Measurements from ENCODE around the gene SETD6.

The SETD6 gene

DNA sequence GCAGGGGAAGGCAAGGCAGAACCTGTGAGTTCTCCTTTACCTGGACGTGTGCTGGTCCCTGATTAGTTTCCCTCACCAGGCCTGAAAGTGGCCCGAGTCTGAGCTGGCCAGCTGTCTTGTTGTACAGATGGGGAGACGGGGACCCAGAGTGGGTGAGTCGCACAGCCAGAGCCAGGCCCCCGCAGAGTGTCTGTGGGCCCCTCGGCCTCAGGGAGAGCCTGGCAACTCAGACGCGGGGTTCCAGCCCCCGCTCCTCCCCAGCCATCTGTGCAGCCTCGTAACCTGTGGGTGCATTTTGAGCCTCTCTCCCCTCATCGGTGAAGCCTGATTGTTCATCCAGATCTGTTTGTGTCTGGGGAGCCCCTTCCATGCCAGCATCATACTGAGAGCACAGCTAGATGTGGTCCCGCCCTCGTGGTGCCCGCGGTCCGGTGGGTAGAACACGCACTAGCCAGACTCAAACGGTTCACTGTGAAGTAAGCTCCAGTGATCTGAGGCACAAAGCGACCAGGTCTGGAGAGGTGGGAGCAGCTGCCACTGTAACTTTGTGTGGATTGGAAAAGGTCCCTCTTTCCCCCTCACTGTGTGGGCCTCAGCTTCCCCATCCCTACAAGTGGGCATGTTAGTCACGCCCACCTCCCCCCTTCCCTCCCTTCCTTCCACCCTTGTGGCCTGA is 21.4 kb upstream of the SETD6 start:
- no peak for DNase-seq

DNA sequence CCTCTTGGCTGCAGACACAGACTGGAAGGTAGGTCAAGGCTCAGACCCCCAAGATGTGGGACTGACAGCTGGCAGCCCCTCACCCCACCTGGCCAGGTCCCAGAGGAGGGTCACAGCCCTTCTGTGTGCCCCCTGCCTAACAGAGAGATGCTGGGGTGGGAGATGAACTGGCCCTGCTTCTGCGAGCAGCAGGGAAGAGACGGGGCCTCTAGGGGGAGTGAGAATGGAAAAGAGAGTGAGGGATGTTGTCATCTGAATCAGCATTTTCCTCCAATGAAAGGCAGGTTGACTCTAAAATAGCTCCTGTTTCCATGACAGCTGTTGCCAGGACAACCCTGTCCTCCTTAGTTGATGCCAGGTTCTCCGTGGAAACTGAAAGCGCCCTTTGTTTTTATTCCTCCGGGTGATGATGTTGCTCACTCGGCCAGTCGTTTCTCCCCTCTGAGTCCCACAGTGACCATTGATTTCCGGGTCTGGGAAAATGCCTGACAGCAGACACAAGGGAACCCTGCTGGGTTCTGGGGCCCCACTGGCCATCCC is 20.3 kb upstream of the SETD6 start:
- DNase-seq = peak; percentile 48

DNA sequence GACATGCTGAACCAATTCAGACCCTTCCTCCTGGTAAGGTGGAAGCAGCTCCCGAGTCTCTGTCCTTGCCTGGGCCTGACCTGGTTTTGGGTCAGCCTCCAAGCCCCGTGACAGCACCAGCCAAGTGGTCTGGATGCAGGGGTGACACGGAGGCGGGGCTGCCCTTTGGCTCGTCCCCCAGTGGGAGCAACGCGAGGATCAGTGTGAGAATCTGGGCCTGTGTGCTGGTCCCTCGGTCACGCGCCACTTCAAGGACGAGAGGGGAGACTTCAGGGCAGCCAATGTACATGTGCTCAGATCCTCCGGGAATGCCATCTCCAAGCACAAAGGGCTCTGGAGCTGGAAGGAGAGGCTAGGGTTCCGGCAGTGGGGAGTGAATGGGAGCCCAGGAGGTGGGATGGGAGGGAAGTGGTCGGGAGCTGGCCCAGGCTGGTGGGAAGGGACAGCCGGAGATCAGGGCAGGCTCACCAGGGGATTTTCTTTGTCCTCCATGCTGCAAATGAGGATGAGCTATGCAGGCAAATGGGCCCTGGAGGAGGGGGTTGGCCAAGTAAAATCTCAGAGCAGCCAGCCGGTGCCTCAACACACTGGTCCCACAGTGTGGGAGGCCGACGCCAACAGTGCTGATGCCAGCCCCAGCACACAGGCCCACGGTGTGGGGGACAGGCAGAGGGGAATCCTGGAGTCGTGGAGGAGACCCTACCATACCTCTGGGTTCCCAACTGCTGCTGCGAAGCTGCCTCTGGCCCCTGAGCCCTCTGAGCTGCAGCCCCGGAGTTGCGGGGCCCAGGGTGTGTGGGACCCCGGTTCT is 19.6 kb upstream of the SETD6 start:
- no peak for DNase-seq

DNA sequence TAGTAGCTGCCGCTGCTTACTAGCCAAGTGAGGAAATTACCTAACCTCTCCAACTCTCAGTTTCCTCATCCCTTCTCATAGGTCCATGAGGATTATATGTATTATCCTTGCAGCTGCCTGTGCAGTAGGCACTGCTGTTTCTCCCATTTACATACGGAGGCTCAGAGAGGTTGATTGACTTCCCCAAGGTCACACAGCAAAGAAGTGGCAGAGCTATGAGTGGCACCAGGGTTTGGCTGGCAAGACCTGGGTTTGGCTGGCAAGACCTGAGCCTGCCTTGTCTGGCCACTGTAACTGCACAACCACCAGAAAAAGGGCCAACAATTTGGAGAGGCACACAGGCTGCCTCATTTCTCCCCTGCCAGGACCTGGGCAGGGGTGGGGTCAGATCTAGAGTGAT is 17.8 kb upstream of the SETD6 start:
- no peak for DNase-seq

DNA sequence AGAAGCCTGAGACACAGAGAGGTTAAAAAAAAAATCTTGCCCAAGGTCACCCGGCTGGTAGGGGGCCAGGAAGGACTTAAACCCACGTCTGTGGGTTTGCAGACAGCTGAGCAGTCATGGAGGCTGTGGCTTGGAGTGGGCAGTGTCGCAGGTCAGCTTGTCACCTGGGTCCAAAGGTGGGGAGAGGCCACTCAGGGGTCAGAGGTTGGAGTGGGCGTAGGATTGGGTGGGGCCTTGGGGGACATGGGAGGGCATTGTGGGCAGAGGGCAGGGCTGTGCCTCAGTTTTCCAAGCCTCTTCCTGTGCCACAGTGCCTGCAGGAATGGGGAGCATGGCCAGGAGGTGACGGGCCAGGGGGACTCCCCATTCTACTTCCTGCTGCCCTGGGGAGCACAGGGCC is 17.4 kb upstream of the SETD6 start:
- DNase-seq = no peak

DNA sequence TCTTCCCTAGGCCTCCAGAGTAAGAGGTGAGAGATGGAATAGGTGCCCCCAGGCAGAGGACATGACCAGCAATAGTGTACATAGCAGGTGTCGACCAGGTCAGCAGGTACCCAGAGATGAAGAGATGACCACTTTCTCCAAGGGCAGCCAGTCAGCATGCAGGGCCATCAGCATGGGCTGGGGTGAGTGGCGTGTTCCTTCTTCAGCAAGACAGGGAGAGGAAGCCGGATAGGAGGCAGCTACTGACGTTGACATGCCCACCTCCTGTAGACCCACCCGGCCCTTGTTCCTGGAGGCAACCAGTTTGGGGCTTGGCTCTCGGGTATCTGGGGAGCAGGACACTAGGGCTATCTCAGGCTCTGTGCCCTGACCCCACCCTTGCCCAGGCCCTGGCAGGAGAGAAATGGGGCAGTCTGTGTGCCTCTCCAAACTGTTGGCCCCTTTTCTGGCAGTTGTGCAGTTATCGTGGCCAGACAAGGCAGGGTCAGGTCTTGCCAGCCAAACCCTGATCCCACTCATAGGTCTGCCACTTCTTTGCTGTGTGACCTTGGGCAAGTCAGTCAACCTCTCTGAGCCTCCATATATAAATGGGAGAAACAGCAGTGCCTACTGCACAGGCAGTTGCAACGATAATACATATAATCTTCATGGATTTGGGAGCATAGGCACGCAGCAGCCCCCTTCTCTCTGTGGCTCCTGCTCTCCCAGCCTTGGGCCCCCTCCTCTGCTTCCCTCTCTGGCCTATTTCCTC is 16.8 kb upstream of the SETD6 start:
- no peak for DNase-seq

DNA sequence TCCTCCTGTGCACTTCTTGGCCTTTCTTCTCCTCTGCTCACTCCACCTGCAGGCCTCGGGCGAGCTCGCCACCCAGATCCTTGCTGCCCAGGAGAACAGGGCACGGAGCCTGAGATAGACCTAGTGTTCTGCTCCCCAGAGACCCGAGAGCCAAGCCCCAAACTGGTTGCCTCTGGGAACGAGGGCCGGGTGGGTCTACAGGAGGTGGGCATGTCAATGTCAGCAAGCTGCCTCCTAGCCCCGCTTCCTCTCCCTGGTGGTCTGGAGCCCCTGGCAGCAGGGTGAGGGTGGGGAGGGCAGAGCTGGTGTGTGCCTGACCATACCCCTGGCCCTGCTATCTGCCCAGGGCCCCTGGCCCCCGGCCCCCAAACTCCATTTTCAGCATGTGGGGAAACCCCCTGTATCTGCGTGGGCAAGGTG is 16.2 kb upstream of the SETD6 start:
- DNase-seq = no peak

DNA sequence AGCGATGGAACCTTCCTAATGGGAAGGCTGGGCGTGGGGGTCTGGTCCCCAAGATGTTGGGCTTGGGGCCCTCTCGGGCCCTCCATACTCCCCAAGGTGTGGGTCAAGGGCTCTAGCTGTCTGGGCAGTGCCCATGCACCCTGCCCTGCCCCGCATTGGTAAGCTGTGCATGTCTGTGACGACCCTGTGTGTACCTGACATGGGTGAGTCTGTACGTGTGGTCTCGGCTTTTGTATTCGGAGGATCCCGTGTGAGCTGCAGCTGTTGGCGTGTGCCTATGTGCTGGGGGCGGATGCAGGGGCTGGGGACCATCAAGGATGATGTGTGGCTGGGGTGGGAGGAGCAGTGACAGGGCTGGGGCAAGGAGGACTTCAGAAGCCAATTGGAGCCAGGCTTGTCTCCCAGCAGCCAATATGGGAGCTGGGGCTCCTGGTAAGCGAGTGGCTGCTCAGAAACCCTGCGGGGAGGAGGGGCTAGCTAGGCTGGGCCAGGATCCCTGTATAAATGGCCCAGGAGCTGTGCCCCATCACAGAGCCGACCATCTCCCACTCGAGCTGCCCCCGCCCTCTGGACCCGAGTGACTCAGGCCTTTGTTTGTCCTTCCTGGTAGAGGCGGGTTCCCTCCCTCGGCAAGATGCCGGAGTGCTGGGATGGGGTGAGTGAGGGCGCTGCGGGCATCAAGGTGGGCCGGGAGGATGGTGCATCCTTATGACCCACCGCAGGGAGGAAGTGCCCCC is 15.5 kb upstream of the SETD6 start, which contains the start of gene NDRG4:
NDRG4 (plus strand) TSS at position 529 of the 737 bp plus-strand sequence; CDS start at position 635, 106 bp downstream.
- DNase-seq = peak; percentile 54

DNA sequence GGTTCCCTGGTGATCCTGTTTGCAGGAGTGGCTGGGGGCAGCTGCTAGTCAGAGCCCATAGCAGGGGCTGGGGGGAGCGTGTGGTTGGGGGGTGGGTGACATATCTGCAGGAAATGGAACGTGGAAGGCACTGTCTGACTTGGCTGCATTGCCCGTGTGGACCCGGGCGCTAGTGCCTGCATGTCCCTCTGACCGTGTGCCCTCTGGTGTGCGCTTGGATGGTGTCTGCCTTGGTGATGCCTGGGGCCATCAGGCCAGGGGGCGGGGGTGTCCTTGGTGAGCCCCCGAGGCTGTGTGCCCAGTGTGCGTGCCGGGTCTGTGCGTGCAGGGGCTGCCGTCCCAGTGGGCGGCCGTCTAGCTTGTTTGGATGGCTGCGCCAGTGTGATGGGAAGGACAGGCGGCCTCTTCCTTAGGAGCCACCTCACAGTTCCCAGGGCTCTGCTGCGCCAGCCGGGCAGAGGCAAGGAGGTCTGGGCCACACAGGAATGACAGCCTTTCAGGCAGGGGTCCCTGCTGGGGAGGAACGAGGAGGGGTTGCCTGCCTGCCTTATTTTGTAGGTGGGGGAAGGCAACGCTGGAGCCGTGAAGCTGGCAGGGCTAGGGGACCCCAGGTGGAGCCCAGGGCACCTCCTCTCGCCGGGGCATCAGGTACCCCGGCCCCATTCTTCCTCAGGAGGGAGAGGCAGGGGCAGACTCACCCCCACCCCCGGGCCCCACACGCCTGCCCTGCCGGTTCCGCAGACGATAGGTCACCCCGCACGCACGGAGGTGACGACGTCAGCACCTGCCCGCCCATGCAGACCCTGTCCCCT is 14.7 kb upstream of the SETD6 start:
- peak; percentile 69 for DNase-seq

DNA sequence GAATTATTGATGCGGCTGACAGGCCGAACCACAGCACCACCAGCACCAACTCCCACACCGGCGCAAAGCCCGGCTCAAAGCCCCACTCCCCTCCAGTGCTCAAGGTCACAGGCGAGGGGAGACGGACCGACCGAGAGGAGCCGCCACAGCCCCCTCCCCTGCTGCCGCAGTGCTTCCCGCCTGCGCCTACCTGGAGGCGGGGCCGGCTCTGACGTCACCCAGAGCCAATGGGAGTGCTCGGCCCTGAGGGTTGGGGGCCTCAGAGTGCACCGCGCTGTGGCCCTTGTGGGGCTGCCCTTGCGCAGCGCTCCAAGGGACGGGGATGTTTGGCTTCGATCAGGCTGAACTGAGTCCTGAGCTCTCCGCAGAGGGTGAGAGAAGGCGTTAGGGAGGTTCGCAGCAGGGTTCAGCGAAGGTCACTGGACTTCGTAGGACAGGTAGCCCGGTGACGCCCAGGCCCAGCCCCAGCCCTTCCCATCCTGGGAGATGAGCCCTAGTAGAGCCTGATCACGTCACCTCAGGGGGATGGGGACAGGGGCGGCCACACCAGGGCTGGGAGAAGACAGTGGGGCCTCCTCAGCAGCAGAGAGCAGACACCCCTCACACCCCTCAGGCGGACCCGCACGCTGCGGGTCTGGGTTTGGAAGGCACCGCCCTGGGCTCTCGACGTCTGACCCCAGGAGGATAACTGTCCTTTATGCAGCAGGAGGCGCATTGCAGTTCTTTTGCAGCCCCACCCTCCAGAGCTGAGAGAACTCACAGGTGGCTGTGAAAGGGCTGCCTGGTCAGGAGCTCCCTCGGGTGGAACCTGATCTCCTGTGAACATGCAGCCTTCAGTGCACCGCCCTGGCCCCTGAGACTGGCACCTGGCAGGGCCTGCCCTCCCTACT is 13.8 kb upstream of the SETD6 start:
- DNase-seq = peak; percentile 79

DNA sequence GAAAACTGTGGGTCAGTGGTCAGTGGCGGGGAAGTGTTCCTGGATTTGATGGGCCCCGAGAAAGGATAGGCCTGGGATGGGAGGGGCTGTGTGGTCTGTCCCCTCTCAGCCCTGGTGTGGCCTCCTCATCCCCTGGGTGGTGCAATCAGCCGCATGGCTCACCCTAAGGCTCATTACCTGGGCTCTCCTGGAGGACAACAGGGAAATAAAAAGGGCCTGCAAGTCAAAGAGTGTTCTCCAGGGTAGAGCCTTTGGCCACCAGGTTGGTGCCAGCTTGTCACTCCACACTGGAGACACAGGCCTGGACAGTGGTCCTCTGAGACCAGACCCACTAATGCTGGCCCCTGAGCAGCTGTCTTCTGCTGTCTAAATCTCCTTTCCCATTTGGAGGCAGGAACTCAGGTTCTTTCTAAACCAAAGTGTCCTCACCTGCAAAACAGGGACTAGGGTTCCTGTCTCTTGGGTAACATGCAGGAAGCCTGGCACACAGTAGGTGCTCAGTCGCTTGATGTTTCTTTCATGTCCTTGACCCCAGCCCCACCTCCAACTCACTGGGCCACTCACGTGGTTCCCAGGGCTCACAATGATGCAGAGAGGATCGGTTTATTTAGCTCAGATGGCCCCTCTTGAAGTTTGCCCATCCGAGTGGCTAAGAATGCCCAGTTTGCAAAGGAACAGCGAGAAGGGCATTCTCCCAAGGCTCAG is 12.9 kb upstream of the SETD6 start:
- DNase-seq = no peak

DNA sequence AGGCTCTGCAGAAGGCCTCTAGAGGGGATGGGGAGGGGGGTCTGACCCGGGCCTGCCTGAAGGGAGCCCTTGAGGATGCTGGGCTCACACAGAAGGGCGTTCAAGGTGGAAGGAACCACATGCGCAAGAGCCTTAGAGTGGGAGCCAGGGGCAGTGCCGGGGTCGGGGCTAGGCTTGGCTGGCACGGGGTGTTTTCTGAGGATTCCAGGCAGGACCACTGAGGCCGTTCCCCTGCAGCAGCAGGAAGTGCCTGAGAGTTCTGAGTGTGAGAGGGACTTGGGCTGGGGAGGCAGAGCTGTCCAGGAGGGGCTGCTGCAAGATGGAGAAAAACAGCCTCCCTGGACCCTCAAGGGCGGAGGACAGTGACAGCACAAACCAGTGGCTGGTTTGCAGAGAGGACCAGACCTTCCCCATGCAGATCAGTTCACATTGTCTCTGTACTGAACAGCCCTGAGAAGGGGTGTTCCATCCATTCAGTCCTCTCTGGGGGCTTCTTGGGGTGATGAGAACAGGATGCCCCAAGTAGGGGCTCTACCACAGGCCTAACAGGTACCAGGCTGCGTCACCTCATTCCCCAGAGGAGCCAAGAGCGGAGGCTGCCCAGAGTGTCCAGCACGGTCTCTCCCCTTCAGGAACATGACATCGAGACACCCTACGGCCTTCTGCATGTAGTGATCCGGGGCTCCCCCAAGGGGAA is 12.0 kb upstream of the SETD6 start:
- DNase-seq = no peak

DNA sequence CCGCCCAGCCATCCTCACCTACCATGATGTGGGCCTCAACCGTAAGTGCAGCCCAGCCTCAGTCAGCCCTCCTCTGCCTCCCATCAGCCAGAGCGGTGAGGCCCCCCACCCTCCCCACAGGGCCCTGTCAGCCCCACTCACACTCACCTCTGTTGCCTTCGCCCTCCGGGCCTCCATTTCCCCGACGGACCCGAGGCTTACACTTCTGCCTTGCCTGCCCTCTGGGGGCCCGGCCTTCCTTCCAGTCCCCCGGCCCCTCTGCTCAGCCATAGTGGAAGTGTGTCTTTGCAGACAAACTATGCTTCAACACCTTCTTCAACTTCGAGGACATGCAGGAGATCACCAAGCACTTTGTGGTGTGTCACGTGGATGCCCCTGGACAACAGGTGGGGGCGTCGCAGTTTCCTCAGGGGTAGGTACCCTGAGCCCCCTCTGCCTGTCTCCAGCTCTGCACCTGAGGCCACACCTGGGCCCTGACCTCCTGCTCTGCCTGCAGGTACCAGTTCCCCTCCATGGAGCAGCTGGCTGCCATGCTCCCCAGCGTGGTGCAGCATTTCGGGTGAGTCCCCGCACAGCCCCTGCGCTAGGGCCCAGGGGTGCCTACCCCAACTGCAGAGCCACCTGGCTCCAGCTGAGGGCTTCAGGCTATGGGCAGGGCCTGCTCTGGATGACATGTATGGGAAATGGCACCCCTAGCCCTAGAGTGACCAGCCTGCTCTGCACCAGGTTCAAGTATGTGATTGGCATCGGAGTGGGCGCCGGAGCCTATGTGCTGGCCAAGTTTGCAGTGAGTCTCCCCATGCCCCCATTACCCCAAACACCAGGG is 11.2 kb upstream of the SETD6 start:
- no peak for DNase-seq

DNA sequence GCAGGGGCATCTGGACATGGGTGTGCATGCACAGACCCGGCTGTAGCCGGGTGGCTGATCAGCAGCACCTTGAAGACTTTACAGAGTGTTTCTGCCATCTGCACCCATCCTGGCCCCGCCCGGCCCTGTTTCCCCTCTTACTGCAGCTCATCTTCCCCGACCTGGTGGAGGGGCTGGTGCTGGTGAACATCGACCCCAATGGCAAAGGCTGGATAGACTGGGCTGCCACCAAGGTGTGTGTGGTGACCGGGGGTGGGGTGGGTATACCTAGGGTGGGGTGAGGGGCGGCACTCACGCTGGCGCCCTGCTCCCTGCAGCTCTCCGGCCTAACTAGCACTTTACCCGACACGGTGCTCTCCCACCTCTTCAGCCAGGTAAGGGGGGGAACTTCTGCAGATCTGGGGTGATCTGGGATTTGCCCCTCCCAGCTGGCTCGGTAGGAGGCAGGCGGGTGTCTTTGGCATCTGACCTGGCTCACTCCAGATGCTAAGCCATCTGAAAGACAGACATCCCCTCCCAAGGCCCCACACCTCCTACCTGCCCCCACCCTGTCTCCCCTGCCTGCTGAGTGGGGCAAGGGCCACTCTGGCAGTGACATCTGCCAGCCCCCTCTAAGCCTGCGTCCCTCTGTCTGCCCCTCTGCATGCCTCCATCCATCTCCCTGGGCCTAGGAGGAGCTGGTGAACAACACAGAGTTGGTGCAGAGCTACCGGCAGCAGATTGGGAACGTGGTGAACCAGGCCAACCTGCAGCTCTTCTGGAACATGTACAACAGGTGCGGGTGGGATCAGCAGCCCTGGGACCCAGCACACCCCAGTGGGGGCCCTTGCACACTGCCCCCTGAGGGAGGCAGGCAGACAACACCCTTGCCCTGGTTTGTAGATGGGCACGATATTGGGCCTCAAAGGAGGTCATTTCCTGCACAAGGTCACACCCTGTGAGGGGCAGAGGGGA is 8.8 kb upstream of the SETD6 start:
- no peak for DNase-seq

DNA sequence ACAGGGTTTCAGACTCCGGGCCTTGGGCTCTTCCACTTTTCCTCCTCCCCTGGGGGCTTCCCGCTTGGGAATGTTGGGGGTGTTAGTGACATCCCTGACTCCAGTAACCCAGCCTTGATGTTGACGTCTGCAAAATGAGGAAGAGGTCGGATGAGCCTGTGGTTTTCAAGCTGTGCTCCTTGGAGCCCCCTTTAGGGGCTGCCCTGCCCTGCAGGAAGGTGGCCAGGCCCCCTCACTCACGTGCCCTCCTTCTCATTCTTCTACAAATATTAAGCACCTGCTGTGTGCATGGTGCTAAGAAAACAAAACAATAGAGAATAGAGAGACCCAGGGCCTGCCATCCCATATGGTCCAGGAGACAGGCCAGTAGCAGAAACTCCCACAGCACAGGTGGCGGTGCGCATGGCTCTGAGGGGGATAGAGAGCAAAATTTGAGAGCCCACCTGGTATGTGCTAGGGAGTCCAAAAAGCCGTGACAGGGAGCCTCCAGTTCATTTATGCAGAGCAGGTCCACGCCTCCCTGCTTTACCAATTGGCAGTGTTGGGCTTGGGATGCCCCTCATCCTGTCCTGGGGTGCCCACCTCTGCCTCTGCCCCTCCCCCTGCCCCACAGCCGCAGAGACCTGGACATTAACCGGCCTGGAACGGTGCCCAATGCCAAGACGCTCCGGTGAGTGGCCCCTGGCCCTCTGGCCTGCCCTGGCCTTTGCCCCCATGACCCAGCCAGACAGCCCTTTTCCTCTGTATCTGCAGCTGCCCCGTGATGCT is 7.9 kb upstream of the SETD6 start:
- no peak for DNase-seq
